AG09319 (cell line): ENCODE results near the gene ADAM17.
"Not testable (repeated sequence)": the region's sequence is repeated elsewhere in the genome, so short reads cannot be mapped to it uniquely, and the experiment has no call there.

Experiments used
- DNase-seq: peaks from one replicate; pipeline ENCODE4 v3.0.0-alpha.2; 2010; ENCODE audit warnings: low read depth; ENCODE audit errors: extremely low read depth
- TF ChIP-seq, protein P1 (sequence below): IDR thresholded peaks from 2 replicates; pipeline ENCODE4 v1.5.1; 2011; ENCODE audit warnings: low read depth, mild to moderate bottlenecking, inconsistent platforms, low read length, moderate library complexity

The ADAM17 gene

DNA sequence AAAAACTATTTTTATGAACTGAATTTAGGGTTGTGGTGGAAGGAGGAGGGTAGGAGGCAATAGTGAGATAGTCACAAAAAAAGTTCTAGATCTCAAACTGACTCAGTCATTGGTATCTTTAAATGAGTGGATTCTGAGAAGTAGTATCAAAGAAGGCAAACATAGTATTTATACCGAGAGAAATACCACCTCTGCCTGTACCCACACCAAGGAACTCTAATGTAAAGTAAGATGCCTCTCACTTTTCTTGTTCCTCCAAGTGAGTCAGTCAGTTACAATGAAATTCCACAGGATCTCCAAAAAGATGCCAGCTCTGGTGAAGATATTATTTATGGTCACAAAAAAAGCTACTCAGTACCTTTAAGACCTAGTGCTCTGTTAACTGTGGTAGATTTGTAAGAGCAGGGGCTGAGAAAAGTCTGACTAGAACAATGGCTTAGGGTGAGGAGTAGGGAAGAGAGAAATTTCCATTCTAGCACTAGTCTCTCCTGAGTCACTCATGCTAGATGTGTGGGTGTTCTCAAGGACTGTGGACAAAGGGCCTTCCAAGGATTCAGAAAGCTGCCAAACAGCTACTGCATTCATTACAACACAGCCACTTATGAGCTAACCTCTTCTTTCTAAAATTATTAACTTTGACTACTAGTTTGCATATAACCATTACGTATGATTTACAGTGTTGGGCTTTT lies 38.9 kb upstream of the ADAM17 start:
- TF ChIP-seq, protein P1, sequence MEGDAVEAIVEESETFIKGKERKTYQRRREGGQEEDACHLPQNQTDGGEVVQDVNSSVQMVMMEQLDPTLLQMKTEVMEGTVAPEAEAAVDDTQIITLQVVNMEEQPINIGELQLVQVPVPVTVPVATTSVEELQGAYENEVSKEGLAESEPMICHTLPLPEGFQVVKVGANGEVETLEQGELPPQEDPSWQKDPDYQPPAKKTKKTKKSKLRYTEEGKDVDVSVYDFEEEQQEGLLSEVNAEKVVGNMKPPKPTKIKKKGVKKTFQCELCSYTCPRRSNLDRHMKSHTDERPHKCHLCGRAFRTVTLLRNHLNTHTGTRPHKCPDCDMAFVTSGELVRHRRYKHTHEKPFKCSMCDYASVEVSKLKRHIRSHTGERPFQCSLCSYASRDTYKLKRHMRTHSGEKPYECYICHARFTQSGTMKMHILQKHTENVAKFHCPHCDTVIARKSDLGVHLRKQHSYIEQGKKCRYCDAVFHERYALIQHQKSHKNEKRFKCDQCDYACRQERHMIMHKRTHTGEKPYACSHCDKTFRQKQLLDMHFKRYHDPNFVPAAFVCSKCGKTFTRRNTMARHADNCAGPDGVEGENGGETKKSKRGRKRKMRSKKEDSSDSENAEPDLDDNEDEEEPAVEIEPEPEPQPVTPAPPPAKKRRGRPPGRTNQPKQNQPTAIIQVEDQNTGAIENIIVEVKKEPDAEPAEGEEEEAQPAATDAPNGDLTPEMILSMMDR: no peak
- DNase-seq: peak; percentile 60

DNA sequence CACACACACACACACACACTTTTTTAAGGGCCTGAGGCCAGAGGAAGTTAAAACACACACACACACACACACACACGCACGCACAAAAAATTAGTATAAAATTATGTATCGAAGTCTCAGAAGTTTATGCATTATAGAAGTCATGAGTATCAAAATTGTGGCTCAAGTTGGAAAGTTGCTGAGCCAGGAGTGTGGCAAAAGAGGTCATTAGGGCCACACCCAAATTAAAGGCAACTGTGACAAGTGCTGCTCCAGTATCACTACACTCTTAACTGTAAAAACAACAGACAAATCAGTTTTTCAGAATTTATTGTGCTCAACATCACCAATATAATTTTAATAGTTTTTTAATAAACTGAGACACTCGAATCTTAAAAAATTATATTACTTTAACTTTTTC lies 38.3 kb upstream of the ADAM17 start:
- TF ChIP-seq, protein P1: no peak
- no peak for DNase-seq

DNA sequence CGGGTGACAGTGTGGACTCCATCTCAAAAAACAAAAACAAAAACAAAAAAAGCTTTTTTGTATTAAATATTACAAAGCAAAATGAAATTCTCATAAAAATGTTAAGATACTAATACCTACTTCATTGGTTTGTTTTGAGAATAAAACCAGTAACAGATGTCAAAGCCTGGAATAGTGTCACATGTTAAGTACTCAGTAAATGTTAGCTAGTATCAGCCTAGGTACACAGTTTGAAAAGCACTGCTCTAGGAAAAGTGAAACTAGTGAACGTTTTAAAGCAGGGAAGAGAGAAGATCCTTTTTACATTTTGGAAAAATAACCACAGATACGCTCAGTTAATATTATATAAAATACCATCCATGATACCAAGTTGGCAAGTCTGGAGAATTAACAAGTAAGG lies 37.1 kb upstream of the ADAM17 start:
- no peak for DNase-seq
- TF ChIP-seq, protein P1: no peak

DNA sequence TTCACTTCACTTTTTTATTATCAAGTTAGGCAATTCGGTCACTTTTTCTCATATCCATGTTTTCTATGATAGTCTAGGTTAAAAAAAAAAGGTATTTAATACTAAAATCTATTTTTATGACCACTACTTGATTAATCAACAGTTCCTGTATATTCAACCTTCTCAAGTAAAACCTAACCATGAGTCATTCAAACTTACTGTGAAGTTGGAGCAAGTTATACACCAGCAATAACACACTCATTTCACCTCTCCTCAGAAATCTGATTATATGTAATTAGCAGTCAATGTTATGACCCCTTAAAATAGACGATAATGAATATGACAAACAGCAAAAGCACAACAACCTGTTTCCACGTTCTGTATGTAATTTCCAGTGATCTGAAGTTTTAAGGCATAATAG lies 35.0 kb upstream of the ADAM17 start:
- TF ChIP-seq, protein P1: no peak
- DNase-seq: no peak

DNA sequence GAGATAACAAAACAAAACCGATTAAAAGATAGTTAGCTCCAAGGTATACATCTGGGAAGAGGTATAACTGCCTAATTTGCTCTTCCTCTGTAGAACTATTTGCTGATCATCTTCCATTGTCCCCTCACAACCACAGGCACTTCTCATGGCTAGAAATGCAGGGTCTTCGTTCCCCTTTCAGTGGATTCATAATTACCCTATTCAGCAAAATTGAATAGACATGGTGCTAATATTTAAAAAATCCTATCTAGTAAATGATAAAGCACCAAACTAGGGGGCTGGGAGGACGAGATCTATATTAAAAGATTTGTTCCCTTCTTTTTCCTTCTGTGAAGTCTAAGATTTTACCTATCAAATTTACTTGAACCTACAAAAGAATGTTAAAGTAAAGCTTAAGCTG lies 30.8 kb upstream of the ADAM17 start:
- DNase-seq: no peak
- TF ChIP-seq, protein P1: no peak

DNA sequence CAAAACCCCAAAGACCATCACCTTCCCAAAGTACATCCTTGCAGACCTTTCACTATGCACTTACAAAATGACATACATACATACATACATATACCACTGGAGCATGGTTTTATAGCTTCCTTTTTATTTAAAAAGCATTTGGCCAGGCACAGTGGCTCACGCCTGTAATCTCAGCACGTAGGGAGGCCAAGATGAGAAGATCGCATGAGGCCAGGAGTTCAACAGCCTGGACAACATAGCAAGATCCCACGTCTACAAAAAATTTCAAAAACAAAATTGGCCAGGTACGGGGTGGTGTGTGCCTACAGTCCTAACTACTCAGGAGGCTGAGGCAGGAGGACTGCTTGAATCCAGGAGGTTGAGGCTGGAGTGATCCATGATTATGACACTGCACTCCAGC lies 29.9 kb upstream of the ADAM17 start:
- DNase-seq: no peak
- TF ChIP-seq, protein P1: no peak

DNA sequence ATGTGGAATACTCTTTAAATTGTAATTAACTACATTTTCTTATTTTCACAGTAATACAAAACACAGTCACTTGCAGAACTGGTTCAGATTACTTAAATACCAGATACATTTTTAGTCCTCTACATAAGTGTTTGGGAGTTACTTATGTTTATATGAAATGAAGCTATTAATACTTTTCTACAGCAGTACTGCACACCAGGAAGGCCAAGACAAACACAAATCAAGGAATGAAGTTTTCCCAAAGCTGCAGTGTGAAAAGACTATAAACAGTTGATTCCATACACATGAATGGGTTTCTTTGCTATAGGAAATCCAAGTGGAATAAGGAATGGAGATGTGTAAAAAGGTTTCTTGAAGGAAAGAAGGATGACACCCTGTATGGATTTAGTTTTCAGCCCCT lies 29.3 kb upstream of the ADAM17 start:
- DNase-seq: not testable (repeated sequence)

DNA sequence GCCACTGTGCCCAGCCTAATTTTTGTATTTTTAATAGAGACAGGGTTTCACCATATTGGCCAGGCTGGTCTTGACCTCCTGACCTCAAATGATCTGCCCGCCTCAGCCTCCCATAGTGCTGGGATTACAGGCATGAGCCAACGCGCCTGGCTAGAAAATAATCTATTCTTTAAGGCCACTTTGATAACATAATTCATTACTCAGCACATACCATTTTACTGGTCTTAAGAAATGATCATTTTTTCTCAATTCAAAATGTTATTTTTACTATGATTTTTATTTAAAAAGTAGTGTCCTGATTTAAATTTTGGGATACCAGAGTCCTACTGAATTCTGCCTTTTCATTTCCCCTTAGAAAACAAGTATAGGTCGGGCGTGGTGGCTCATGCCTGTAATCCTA lies 27.0 kb upstream of the ADAM17 start:
- DNase-seq: no peak
- TF ChIP-seq, protein P1: no peak
